Panc1 (cell line): ENCODE measurements around the gene ABHD11. TPM values are rescaled to one million over a fixed set of nuclear protein-coding genes. Genes with fewer than 3 reads are reported as not detected.
A peak's percentile ranks its signal among the peaks of the same experiment; 100 is the strongest.

Experiments
- ATAC-seq: fragments of 200-7000 bp; cut with Tn5 transposase; 2 replicates; pipeline ENCODE4 v1.9.1; 2020; ENCODE audit warnings: mild to moderate bottlenecking, moderate library complexity
- BruUV-seq: library from RNA; stranded (reverse); fragments of 400-500 nt; replicated peaks from 2 replicates; lab custom pipeline; 2021; lab: Mats Ljungman, UMichigan
- CTCF ChIA-PET: fragments of 300-600 bp; sonication (Branson Sonifier 250); formaldehyde crosslinking; loops from one replicate; lab custom pipeline; 2022; ENCODE audit warnings: antibody characterized with exemption; lab: Charles Lee
- POLR2A ChIA-PET: fragments of 300-600 bp; sonication (Branson Sonifier 250); formaldehyde crosslinking; loops from one replicate; lab custom pipeline; 2022; ENCODE audit warnings: antibody characterized with exemption; lab: Charles Lee
- DNase-seq: peaks from one replicate; pipeline ENCODE4 v3.0.0-alpha.2; 2010; ENCODE audit warnings: low read depth, low spot score
- H3K27ac ChIP-seq: 2 replicates; pipeline ENCODE4 v1.5.1; 2011; ENCODE audit warnings: mild to moderate bottlenecking, low read length, inconsistent platforms
- H3K27me3 ChIP-seq: fragments of 200-500 bp; sonication (Bioruptor generic); 2 replicates; pipeline ENCODE4 v1.6.0; 2014; ENCODE audit warnings: low read length, inconsistent platforms; ENCODE audit not compliant: control insufficient read depth, insufficient read depth
- H3K36me3 ChIP-seq: fragments of 200-500 bp; sonication (Bioruptor generic); 2 replicates; pipeline ENCODE4 v1.5.1; 2014; ENCODE audit warnings: inconsistent platforms, mild to moderate bottlenecking, low read length, moderate library complexity; ENCODE audit not compliant: control insufficient read depth, insufficient read depth
- H3K4me1 ChIP-seq: 2 replicates; pipeline ENCODE4 v1.5.1; 2011; ENCODE audit warnings: inconsistent platforms, mild to moderate bottlenecking, low read length, moderate library complexity; ENCODE audit not compliant: control insufficient read depth, insufficient read depth
- H3K4me3 ChIP-seq, 2 experiments: 2 replicates each; pipeline ENCODE4 v1.5.1; 2011 to 2012; ENCODE audit warnings: low read depth in 2 of 2, low read length in 2 of 2, mild to moderate bottlenecking in 2 of 2, inconsistent platforms in 1 of 2, moderate library complexity in 1 of 2
- H3K9me3 ChIP-seq: fragments of 200-500 bp; sonication (Bioruptor generic); 2 replicates; pipeline ENCODE4 v1.5.1; 2014; ENCODE audit warnings: low read depth, mild to moderate bottlenecking, inconsistent platforms, low read length, moderate library complexity; ENCODE audit not compliant: control insufficient read depth, insufficient read depth
- CTCF ChIP-seq: fragments of 450-650 bp; IDR thresholded peaks from 2 replicates; pipeline ENCODE4 v1.5.1; 2017; ENCODE audit warnings: mild to moderate bottlenecking
- POLR2AphosphoS5 ChIP-seq: IDR thresholded peaks from 2 replicates; pipeline ENCODE4 v1.6.1; 2012; ENCODE audit warnings: mild to moderate bottlenecking, low read depth, low read length, moderate library complexity
- REST ChIP-seq, 2 experiments: IDR thresholded peaks; 2 replicates each; pipeline ENCODE4 v1.6.1; 2011 to 2012; ENCODE audit warnings: low read depth in 2 of 2, control low read depth in 1 of 2, low read length in 1 of 2, mild to moderate bottlenecking in 1 of 2, moderate library complexity in 1 of 2; ENCODE audit not compliant: insufficient read depth in 1 of 2
- SIN3A ChIP-seq: IDR thresholded peaks from 2 replicates; pipeline ENCODE4 v1.6.1; 2012; ENCODE audit warnings: low read depth, mild to moderate bottlenecking, low read length, moderate library complexity, borderline replicate concordance; ENCODE audit not compliant: insufficient read depth
- TCF7L2 ChIP-seq: IDR thresholded peaks from 2 replicates; pipeline ENCODE4 v1.6.1; 2011; ENCODE audit warnings: mild to moderate bottlenecking, low read depth, low read length, inconsistent platforms
- in situ Hi-C: cut with HindIII; loops from 2 replicates; pipeline ENCODE4 v1.10.0; 2016; ENCODE audit warnings: low sequenced_read_pairs, low pct_unique_long_range_greater_than_20kb
- intact Hi-C: fragments of 100-400 bp; cut with micrococcal nuclease; formaldehyde crosslinking; loops from one replicate; pipeline ENCODE4 v1.10.0; 2022; ENCODE audit not compliant: unreplicated experiment
- total RNA-seq: library from RNA; stranded (reverse); gene quantifications from one replicate; pipeline ENCODE4 v1.2.1, GENCODE V29; 2021; ENCODE audit not compliant: unreplicated experiment

Gene ABHD11
- total RNA-seq, 1 experiment from 2014 or later = 54.2 TPM

- H3K36me3 ChIP-seq = no peaks in the 10 kb centered on the region
- H3K4me3 ChIP-seq = no peak overlapping the region
- H3K27ac ChIP-seq = no peak overlapping the region
- ATAC-seq = no peak
- no peaks in the 10 kb centered on the region for H3K4me1 ChIP-seq
- no peaks in the 10 kb centered on the region for H3K27me3 ChIP-seq
- ChIA-PET POLR2A (no interaction called here), CTCF (interaction anchor here (0.5 kb wide), 1 partner anchor 27 kb away, joined by 4 read pairs; no protein-coding TSS in a partner anchor)
- BruUV-seq = no TSS peak
- in situ Hi-C loops = no loop called here
- no peak for DNase-seq
- TF ChIP-seq REST (IDR thresholded peaks at IDR 0.05; ENCODE audit: insufficient read depth in 1 of 2, low read depth in 2 of 2, low read length in 1 of 2) (no peak), SIN3A (no peak), CTCF (no peak), POLR2AphosphoS5 (no peak), TCF7L2 (no peak)
- no peaks in the 10 kb centered on the region for H3K9me3 ChIP-seq
- intact Hi-C loops = loop anchor here (5.0 kb wide), 1 partner anchor 121 kb away; no protein-coding TSS in a partner anchor
These were observed 10.7 kb downstream of the ABHD11 start for GRCh38 chr7:73727952-73728351.

- POLR2A ChIA-PET = interaction anchor here (0.5 kb wide), 1 partner anchor 220 kb away, joined by 3 read pairs; no protein-coding TSS in a partner anchor
- in situ Hi-C loops (no loop called here), intact Hi-C loops (loop anchor here (5.0 kb wide), 1 partner anchor 119 kb away; no protein-coding TSS in a partner anchor)
- Histone ChIP-seq H3K4me3 (no peak overlapping the region), H3K36me3 (no peaks in the 10 kb centered on the region), H3K9me3 (no peaks in the 10 kb centered on the region), H3K27ac (no peak overlapping the region), H3K27me3 (no peaks in the 10 kb centered on the region), H3K4me1 (peaks cover 14% of the 10 kb centered on the region)
- no peak for TF ChIP-seq TCF7L2
- TF ChIP-seq SIN3A = no peak
- no peak; the same call in none of the 2 replicates for TF ChIP-seq CTCF
- TF ChIP-seq REST (IDR thresholded peaks at IDR 0.05; ENCODE audit: insufficient read depth in 1 of 2, low read depth in 2 of 2, low read length in 1 of 2) = no peak
- TF ChIP-seq POLR2AphosphoS5 = no peak
- ATAC-seq (peak; percentile 46), DNase-seq (no peak)
- CTCF ChIA-PET = interaction anchor here (0.8 to 1.5 kb wide), 5 partner anchors 9 to 113 kb away, joined by 4 to 11 read pairs (median 8); no protein-coding TSS in a partner anchor
- no TSS peak for BruUV-seq
These were observed 12.5 kb downstream of the ABHD11 start for GRCh38 chr7:73726083-73726466.
